IMR-90 (cell line): ENCODE data around the gene AKAP3. TPM values are rescaled to one million over a fixed set of nuclear protein-coding genes. Genes with fewer than 3 reads are reported as not detected.

Source experiments
- ATAC-seq: fragments of 200-7000 bp; cut with Tn5 transposase; 2 replicates; pipeline ENCODE4 v1.9.1; 2020; ENCODE audit warnings: low read depth, mild to moderate bottlenecking, moderate library complexity
- BruUV-seq: library from RNA; stranded (reverse); fragments of 400-500 nt; replicated peaks from 2 replicates; lab custom pipeline; 2021; lab: Mats Ljungman, UMichigan
- CTCF ChIA-PET: fragments of 300-600 bp; formaldehyde crosslinking; extraction: SDS; loops from one replicate; lab custom pipeline; 2021; ENCODE audit warnings: antibody characterized with exemption; lab: Yijun Ruan, JAX
- POLR2A ChIA-PET: fragments of 300-600 bp; sonication (Branson Sonifier 250); formaldehyde crosslinking; loops from one replicate; lab custom pipeline; 2022; ENCODE audit warnings: antibody characterized with exemption; ENCODE audit not compliant: unreplicated experiment; lab: Charles Lee
- DNase-seq: peaks from one replicate; pipeline ENCODE4 v3.0.0; 2013
- H2AFZ ChIP-seq: replicated peaks from 2 replicates; pipeline ENCODE3; 2013; ENCODE audit warnings: low read length, mild to moderate bottlenecking; ENCODE audit not compliant: poor library complexity
- H2AK5ac ChIP-seq: 2 replicates; pipeline ENCODE4 v1.6.1; 2013; ENCODE audit warnings: low read depth, low read length, inconsistent platforms
- H2AK9ac ChIP-seq: replicated peaks from 2 replicates; pipeline ENCODE3; 2013; ENCODE audit warnings: mild to moderate bottlenecking, low read depth, low read length, moderate library complexity; ENCODE audit not compliant: poor library complexity
- H2BK120ac ChIP-seq: 2 replicates; pipeline ENCODE4 v1.6.1; 2013; ENCODE audit warnings: low read depth, low read length, inconsistent platforms
- H2BK15ac ChIP-seq: 3 replicates; pipeline ENCODE4 v1.6.1; 2013; ENCODE audit warnings: low read depth, low read length, inconsistent platforms
- H2BK20ac ChIP-seq: 2 replicates; pipeline ENCODE4 v1.6.1; 2013; ENCODE audit warnings: low read depth, mild to moderate bottlenecking, inconsistent platforms, low read length, moderate library complexity
- H2BK5ac ChIP-seq: 2 replicates; pipeline ENCODE4 v1.6.1; 2013; ENCODE audit warnings: mild to moderate bottlenecking, low read depth, low read length, inconsistent platforms; ENCODE audit not compliant: poor library complexity, severe bottlenecking
- H3K14ac ChIP-seq: replicated peaks from 2 replicates; pipeline ENCODE4 v1.6.1; 2013; ENCODE audit warnings: low read depth, low read length, inconsistent platforms
- H3K18ac ChIP-seq: 2 replicates; pipeline ENCODE4 v1.6.1; 2013; ENCODE audit warnings: low read depth, low read length, control low read depth
- H3K23ac ChIP-seq: 2 replicates; pipeline ENCODE4 v1.6.1; 2013; ENCODE audit warnings: low read depth, low read length, inconsistent platforms
- H3K27ac ChIP-seq: 2 replicates; pipeline ENCODE4 v1.5.1; 2013; ENCODE audit warnings: mild to moderate bottlenecking, control low read depth, low read length; ENCODE audit not compliant: insufficient read depth
- H3K27me3 ChIP-seq: 2 replicates; pipeline ENCODE4 v1.6.1; 2013; ENCODE audit warnings: low read length; ENCODE audit not compliant: control insufficient read depth, insufficient read depth
- H3K36me3 ChIP-seq: 2 replicates; pipeline ENCODE4 v1.6.1; 2013; ENCODE audit warnings: low read length, mixed read lengths; ENCODE audit not compliant: control insufficient read depth, insufficient read depth
- H3K4ac ChIP-seq: 2 replicates; pipeline ENCODE4 v1.6.1; 2013; ENCODE audit warnings: low read depth, low read length, inconsistent platforms
- H3K4me1 ChIP-seq: 2 replicates; pipeline ENCODE4 v1.6.1; 2013; ENCODE audit warnings: low read length, mixed read lengths; ENCODE audit not compliant: control insufficient read depth, insufficient read depth
- H3K4me2 ChIP-seq: 2 replicates; pipeline ENCODE4 v1.6.1; 2013; ENCODE audit warnings: low read depth, mild to moderate bottlenecking, control low read depth, low read length, moderate library complexity
- H3K4me3 ChIP-seq: 2 replicates; pipeline ENCODE4 v1.5.1; 2013; ENCODE audit warnings: low read depth, mild to moderate bottlenecking, control low read depth, low read length, moderate library complexity; ENCODE audit not compliant: insufficient read depth
- H3K56ac ChIP-seq: 2 replicates; pipeline ENCODE4 v1.6.1; 2013; ENCODE audit warnings: low read length, inconsistent platforms; ENCODE audit not compliant: insufficient read depth; ENCODE audit errors: extremely low read depth
- H3K79me1 ChIP-seq, 2 experiments: 2 replicates each; pipeline ENCODE4 v1.6.1; 2013; ENCODE audit warnings: low read length in 2 of 2, inconsistent platforms in 1 of 2, low read depth in 1 of 2
- H3K9ac ChIP-seq: 2 replicates; pipeline ENCODE4 v1.6.1; 2013; ENCODE audit warnings: low read depth, low read length, control low read depth
- H3K9me1 ChIP-seq: 2 replicates; pipeline ENCODE4 v1.6.1; 2013; ENCODE audit warnings: low read length, inconsistent platforms; ENCODE audit not compliant: insufficient read depth
- H3K9me3 ChIP-seq: 2 replicates; pipeline ENCODE4 v1.6.1; 2013; ENCODE audit warnings: low read length; ENCODE audit not compliant: control insufficient read depth, insufficient read depth
- H4K20me1 ChIP-seq: 2 replicates; pipeline ENCODE4 v1.6.1; 2013; ENCODE audit warnings: low read length, inconsistent platforms; ENCODE audit not compliant: insufficient read depth
- H4K5ac ChIP-seq: 2 replicates; pipeline ENCODE4 v1.6.1; 2013; ENCODE audit warnings: mild to moderate bottlenecking, low read depth, low read length, control low read depth
- H4K8ac ChIP-seq, 2 experiments: 2 replicates each; pipeline ENCODE4 v1.6.1; 2013; ENCODE audit warnings: low read depth in 2 of 2, low read length in 2 of 2, control low read depth in 1 of 2, inconsistent platforms in 1 of 2
- H4K91ac ChIP-seq: 2 replicates; pipeline ENCODE4 v1.6.1; 2013; ENCODE audit warnings: low read depth, low read length, inconsistent platforms; ENCODE audit not compliant: insufficient read depth
- BHLHE40 ChIP-seq: fragments of 150-350 bp; IDR thresholded peaks from 2 replicates; pipeline ENCODE4 v1.6.1; 2016; ENCODE audit warnings: mild to moderate bottlenecking, low read depth, low read length
- CEBPB ChIP-seq: IDR thresholded peaks from 2 replicates; pipeline ENCODE4 v1.6.1; 2012; ENCODE audit warnings: low read depth, low read length, improper control_type of control experiment
- CHD1 ChIP-seq: IDR thresholded peaks from 2 replicates; pipeline ENCODE4 v1.6.1; 2012; ENCODE audit warnings: low read depth, low read length, improper control_type of control experiment
- CTCF ChIP-seq: conservative IDR thresholded peaks from 2 replicates; pipeline ENCODE4 v1.5.1; 2012; ENCODE audit warnings: mild to moderate bottlenecking, low read depth, low read length, improper control_type of control experiment
- FOS ChIP-seq: fragments of 150-350 bp; IDR thresholded peaks from 2 replicates; pipeline ENCODE4 v1.6.1; 2016; ENCODE audit warnings: low read depth, low read length
- MAFK ChIP-seq: IDR thresholded peaks from 2 replicates; pipeline ENCODE4 v1.6.1; 2012; ENCODE audit warnings: low read depth, low read length, improper control_type of control experiment
- MAZ ChIP-seq: IDR thresholded peaks from 2 replicates; pipeline ENCODE4 v1.6.1; 2012; ENCODE audit warnings: low read depth, mild to moderate bottlenecking, low read length, improper control_type of control experiment, moderate library complexity, borderline replicate concordance
- MXI1 ChIP-seq: IDR thresholded peaks from 2 replicates; pipeline ENCODE4 v1.6.1; 2012; ENCODE audit warnings: low read depth, mild to moderate bottlenecking, low read length, moderate library complexity, borderline replicate concordance
- POLR2A ChIP-seq: IDR thresholded peaks from 2 replicates; pipeline ENCODE4 v1.6.1; 2012; ENCODE audit warnings: mild to moderate bottlenecking, low read depth, low read length
- RAD21 ChIP-seq: IDR thresholded peaks from 2 replicates; pipeline ENCODE4 v1.6.1; 2012; ENCODE audit warnings: low read length, improper control_type of control experiment
- RCOR1 ChIP-seq: IDR thresholded peaks from 2 replicates; pipeline ENCODE4 v1.6.1; 2012; ENCODE audit warnings: mild to moderate bottlenecking, low read length, improper control_type of control experiment; ENCODE audit not compliant: insufficient replicate concordance
- SMC3 ChIP-seq: fragments of 150-350 bp; IDR thresholded peaks from 2 replicates; pipeline ENCODE4 v1.6.1; 2016; ENCODE audit warnings: low read depth, mild to moderate bottlenecking, antibody characterized with exemption, low read length, moderate library complexity
- USF2 ChIP-seq: fragments of 150-350 bp; IDR thresholded peaks from 2 replicates; pipeline ENCODE4 v1.6.1; 2017; ENCODE audit warnings: mild to moderate bottlenecking, antibody characterized with exemption, low read length, low read depth
- WGBS, 2 experiments: methylation state at CpG; one replicate each; pipeline versions ENCODE4 v1.1.5 to v1.1.7; 2013; ENCODE audit warnings: missing lambda C conversion rate in 2 of 2; ENCODE audit not compliant: insufficient read length in 1 of 2; ENCODE audit errors: extremely low coverage in 2 of 2; 5-methylcytosine and 5-hydroxymethylcytosine counted together
- dilution Hi-C: fragments of 300-500 bp; cut with HindIII; formaldehyde crosslinking; loops from one replicate; pipeline ENCODE4 v1.14.3; 2018; ENCODE audit warnings: low sequenced_read_pairs; ENCODE audit not compliant: unreplicated experiment
- in situ Hi-C: fragments of 300-500 bp; cut with MboI; formaldehyde crosslinking; loops from 3 replicates; pipeline ENCODE4 v1.14.3; 2019; ENCODE audit warnings: low sequenced_read_pairs, inconsistent platforms, mixed read lengths
- intact Hi-C: fragments of 100-400 bp; cut with micrococcal nuclease; formaldehyde crosslinking; loops from 2 replicates; pipeline ENCODE4 v1.10.0; 2022
- polyA plus RNA-seq, 3 experiments: library from polyadenylated mRNA; depleted of rRNA; stranded (reverse); fragments of >200 nt; gene quantifications; 2 replicates each; pipeline ENCODE4 v1.2.3, GENCODE V29; 2012; ENCODE audit warnings: low replicate concordance in 1 of 3
- total RNA-seq: library from RNA; depleted of rRNA; stranded (reverse); fragments of >200 nt; gene quantifications from 2 replicates; pipeline ENCODE4 v1.2.3, GENCODE V29; 2012

AKAP3 gene
- total and polyA plus RNA-seq, 2 of the 4 experiments (the other 2 are of a cell fraction): 0.54 to 0.55 TPM

- H3K14ac ChIP-seq: no peak overlapping the region
- peaks cover 0 to 9% of the 10 kb centered on the region in 2 experiments; a peak in 2 of 4 replicates for H3K79me1 ChIP-seq
- no peak overlapping the region for H2BK5ac ChIP-seq
- no peak overlapping the region for H4K91ac ChIP-seq
- no peak for ATAC-seq
- no peak overlapping the region for H2AK9ac ChIP-seq
- no peak overlapping the region for H3K4me3 ChIP-seq
- no peaks in the 10 kb centered on the region for H3K4me1 ChIP-seq
- H2BK120ac ChIP-seq: no peak overlapping the region
- no peaks in the 10 kb centered on the region for H3K36me3 ChIP-seq
- H2AFZ ChIP-seq: no peak overlapping the region
- no peak for DNase-seq
- in situ Hi-C loops: no loop called here
- H3K4ac ChIP-seq: no peak overlapping the region
- no peaks in the 10 kb centered on the region for H3K9me3 ChIP-seq
- BruUV-seq: no TSS peak
- H4K5ac ChIP-seq: no peak overlapping the region
- TF ChIP-seq BHLHE40 (no peak), SMC3 (no peak), POLR2A (no peak), MAFK (no peak), CHD1 (no peak), MXI1 (no peak), CTCF (no peak), RAD21 (no peak), MAZ (no peak), CEBPB (no peak), FOS (no peak), RCOR1 (no peak), USF2 (no peak)
- WGBS, 2 experiments: 80% methylated on average over 1 of the region's 6 CpGs; no CpG with 5 or more reads in 1 of the 2 experiments
- no peak overlapping the region for H3K18ac ChIP-seq
- no peaks in the 10 kb centered on the region for H4K20me1 ChIP-seq
- H4K8ac ChIP-seq: no peak overlapping the region
- H2BK20ac ChIP-seq: no peak overlapping the region
- no peak overlapping the region for H3K4me2 ChIP-seq
- H3K27ac ChIP-seq: no peak overlapping the region
- no peak overlapping the region for H2AK5ac ChIP-seq
- dilution Hi-C loops: no loop called here
- no peak overlapping the region for H2BK15ac ChIP-seq
- H3K9me1 ChIP-seq: no peaks in the 10 kb centered on the region
- no peak overlapping the region for H3K56ac ChIP-seq
- intact Hi-C loops: no loop called here
- H3K23ac ChIP-seq: no peak overlapping the region
- ChIA-PET POLR2A (no interaction called here), CTCF (no interaction called here)
- H3K27me3 ChIP-seq: no peaks in the 10 kb centered on the region
- H3K9ac ChIP-seq: no peak overlapping the region
Observed at GRCh38 chr12:4643747-4644146, 5.1 kb downstream of the AKAP3 start.
